ENCODE measurements around the gene ITGA3. TPM values are rescaled to one million over a fixed set of nuclear protein-coding genes. Genes with fewer than 3 reads are reported as not detected.

Gene ITGA3
- total and polyA plus RNA-seq, 2 of the 13 experiments (the other 11 are each of a cell fraction or from before 2014, with no cell fraction given) = 0.48 to 0.69 TPM

GRCh38 chr17:50101346-50102163 lies 45.6 kb downstream of the ITGA3 start (continued):
- TF ChIP-seq RERE (CRISPR knock-in tag; IDR thresholded peaks at IDR 0.05; ENCODE audit: low read depth) = no peak
- 0 out of 2 replicates have a peak, but pooled peaks have one; percentile 28 for TF ChIP-seq PRDM10 (CRISPR knock-in tag; IDR thresholded peaks at IDR 0.05; ENCODE audit: low read depth)
- TF ChIP-seq PATZ1 (CRISPR knock-in tag; IDR thresholded peaks at IDR 0.05) = peak; percentile 83
- no peak for TF ChIP-seq ZNF256 (CRISPR knock-in tag; conservative IDR thresholded peaks at IDR 0.05)
- no peak for TF ChIP-seq ZNF670 (CRISPR knock-in tag; IDR thresholded peaks at IDR 0.05; ENCODE audit: borderline replicate concordance)
- no peak for TF ChIP-seq ZFP62 (CRISPR knock-in tag; IDR thresholded peaks at IDR 0.05)
- TF ChIP-seq, protein P1, sequence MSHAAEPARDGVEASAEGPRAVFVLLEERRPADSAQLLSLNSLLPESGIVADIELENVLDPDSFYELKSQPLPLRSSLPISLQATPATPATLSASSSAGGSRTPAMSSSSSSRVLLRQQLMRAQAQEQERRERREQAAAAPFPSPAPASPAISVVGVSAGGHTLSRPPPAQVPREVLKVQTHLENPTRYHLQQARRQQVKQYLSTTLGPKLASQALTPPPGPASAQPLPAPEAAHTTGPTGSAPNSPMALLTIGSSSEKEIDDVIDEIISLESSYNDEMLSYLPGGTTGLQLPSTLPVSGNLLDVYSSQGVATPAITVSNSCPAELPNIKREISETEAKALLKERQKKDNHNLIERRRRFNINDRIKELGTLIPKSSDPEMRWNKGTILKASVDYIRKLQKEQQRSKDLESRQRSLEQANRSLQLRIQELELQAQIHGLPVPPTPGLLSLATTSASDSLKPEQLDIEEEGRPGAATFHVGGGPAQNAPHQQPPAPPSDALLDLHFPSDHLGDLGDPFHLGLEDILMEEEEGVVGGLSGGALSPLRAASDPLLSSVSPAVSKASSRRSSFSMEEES (CRISPR knock-in tag; IDR thresholded peaks at IDR 0.05) = no peak
- no peak for TF ChIP-seq RNF219 (CRISPR knock-in tag; IDR thresholded peaks at IDR 0.05)
- TF ChIP-seq AGO1 (IDR thresholded peaks at IDR 0.05; ENCODE audit: low read depth, low read length, poor library complexity, severe bottlenecking) = no peak
- no peak for TF ChIP-seq ZNF33B (CRISPR knock-in tag; IDR thresholded peaks at IDR 0.05)
- TF ChIP-seq CHD2 (IDR thresholded peaks at IDR 0.05; ENCODE audit: low read depth, low read length) = no peak
- TF ChIP-seq ZFYVE20 (CRISPR knock-in tag; IDR thresholded peaks at IDR 0.05; ENCODE audit: borderline replicate concordance, low read depth) = no peak
